ENCODE measurements around the gene SDF4. TPM values are rescaled to one million over a fixed set of nuclear protein-coding genes. Genes with fewer than 3 reads are reported as not detected.

SDF4 gene
- polyA plus RNA-seq, 1 donor, result 109 TPM

DNA sequence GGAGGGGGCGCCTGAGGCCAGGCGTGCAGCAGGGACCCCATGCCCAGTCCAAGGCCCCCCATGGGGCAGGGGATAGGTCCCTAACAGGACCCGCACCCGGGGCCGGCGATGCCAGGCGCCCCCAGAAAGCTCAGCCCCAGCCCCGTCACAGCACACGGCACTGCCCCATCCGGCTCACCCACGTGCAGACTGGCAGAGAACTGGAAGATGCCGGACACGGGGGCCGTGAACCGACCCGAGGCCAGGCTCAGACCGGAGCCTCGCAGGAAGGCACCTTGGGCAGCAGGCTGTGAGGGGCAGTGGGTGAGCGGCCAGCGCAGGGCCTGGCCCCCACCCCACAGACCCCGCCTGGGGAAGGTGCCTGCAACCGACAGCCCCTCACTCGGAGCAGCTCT, 11.5 kb upstream of the SDF4 start:
- no peak for DNase-seq

DNA sequence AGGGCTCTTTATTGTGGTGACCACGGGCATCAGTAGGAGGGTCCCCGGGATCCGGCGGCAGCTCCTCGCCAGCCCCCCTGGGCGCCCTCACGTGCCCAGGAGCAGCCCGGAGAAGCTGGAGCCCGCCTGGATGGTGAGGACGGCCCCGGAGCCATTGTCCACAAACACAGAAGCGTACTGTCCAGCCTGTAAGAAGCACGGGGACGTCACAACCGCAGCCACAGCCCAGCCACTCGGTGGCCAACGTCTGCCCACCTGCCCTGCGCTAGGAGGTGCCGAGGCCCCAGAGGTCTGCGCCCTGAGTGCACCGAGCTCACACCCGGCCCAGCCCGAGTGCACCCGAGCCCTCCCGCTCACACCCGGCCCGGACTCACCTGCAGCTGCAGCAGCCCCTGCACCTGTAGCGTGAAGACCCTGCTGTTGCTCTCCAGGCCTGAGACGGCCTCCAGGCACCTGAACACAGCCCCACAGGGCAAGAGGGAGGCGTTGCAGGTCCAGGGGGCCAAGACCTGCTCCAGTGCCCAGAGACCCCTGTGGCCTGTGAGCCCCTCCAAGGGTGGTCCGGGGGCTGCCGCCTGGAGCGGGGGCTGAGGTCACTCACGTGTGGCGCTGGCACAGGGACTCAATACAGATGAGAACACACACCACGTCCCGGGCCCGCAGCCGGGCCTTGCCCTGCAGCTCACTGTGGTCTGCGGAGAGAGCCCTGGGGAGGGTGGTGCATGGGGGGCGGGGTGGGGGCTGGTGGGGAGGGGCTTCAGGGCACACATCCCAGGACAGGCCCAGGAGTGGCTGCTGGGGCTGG, 10.9 kb upstream of the SDF4 start:
- DNase-seq, result no peak

DNA sequence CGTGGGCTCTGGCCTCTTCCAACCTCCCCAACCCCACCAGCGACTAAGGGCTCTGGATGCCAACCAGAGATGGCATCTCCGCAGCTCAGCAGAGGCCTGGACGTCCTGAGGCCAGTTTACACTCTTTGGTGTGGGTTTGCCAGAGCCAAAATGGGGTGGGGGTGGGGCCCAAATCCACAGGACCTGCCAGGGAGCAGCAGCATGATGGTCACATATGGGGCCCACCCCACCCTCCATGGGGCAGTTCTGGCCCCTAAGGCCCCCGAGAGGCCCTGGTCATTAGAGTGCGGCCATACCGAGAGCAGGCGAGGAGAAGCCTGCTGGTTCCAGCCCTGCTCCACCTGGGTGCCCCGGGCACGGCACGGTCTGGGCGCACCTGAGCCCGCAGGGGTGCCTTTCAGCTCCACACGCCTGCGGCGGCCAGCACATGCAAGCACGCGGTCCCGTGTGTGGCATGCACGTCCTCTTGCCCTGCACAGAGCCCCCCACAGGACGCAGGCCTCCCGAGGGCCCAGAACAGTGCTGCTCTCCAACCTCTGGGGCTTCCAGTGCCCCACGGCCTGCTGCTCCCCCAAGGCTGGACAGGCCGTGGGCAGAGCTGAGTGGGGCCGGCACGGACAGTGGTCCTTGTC, 9.9 kb upstream of the SDF4 start:
- DNase-seq, result no peak

DNA sequence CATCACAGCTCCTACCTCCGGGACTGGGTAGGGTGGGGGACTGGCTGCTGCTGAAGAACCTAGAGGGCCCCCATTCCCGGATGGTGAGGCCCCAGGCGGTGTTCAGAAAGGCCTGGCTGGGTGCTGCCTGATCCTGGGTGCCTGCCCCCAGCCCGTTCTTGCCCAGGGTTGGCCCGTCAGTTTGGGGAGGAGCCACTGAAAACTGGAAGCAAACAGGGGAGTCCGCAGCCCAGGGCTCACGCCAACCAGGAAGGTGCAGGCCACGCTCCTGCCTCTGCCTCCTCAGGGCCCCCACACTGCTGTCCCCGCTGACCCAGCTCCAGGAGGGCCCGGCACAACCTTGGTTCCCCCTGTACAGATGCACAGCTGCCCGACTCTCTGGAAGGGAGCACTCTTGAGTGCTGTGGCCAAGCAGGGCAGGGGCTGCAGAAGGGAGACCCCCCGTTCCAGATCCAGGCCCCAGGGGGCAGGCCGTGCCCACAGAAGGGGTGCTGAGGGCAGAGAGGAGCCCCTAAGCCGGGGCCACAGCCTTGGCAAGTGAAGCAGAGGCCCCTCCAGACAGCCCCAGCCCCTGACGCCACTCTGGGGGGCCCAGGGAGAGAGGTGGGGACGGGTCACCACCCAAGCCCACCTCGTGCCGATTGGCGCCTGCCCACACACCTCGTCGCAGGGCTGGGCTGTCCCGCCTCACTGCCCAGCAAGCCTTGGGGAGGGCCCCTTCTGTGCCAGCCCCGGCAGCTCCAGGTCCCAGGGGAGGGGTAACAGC, 9.2 kb upstream of the SDF4 start:
- DNase-seq, result no peak

- DNase-seq, result no peak
Observed at GRCh38 chr1:1240348-1240732, 8.5 kb upstream of the SDF4 start.

DNA sequence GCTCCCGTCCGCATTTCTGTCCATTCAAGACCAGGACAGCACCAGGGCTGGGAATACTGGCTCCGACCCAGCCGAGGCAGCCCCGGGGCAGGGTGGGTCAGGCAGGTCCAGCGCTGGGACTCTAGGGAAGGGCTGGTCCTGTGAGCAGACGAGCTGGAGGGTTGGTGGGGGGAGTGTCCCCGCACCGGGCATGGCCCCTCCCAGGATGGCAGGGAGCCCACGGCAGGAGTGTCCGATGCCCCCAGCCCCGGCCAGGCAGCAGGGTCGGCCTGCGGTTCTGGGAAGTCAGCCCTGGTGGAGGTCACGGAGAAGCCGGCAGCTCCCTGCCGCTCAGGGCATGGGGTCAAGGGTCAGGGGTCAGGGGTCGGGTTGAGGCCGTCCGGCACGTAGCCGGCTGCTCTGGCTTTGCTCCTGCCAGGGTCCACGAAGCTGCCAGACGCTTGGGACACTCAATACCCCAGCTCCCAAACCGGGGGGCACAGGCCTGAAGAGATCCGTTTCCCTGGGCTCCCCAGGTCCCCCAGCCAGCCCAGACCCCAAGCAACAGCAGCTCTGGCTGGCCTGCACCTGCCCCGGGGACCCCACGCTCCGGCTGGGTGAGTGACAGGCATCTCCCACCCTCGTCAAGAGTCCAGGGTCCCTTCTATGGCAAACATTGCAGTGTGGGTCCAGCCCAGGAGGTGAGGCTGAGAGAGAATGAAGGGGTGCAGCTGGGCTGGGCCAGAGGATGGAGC, 8.0 kb upstream of the SDF4 start:
- no peak for DNase-seq

GRCh38 chr1:1239227-1239613, 7.4 kb upstream of the SDF4 start:
- DNase-seq, result no peak

GRCh38 chr1:1238702-1239178, 6.9 kb upstream of the SDF4 start:
- no peak for DNase-seq

DNA sequence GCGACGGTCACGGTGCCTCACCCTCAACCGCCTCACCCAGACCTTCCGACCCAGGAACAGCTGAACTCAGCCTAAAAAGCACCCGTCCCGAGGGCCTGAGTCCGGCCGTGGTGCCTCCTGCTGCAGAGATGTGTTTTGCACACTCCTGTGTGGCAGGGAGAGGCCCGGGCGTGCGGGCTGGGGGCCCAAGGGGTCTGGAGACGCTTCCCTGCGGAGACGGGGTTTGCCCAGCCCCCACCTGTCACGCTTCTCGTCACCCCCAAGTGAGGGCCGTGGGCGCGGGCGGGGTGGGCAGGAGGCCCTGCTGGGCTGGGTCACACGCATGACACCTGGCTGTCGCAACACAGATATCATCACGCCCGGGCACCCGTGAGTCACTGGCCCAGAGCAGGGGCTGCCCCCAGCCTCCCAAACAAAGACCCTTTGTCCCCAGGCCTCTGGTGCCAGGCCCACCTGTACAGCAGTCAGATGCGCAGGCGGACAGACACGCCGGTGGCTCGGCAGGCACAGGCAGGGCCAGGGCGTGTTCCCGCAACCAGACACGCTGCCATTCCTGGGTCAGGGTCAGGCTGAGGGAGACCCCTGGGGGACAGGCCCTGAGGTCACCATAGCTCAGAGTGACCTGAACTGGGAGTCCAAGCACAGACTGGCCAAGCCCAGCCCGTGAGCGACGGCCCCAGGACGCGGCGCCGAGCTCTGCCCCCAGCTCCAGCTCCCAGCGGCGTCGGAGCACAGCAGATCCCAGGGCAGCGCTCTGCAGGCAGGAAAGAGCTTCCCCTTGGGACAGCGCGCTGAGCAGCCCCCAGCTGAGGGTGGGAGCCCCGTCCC, 6.3 kb upstream of the SDF4 start:
- no peak for DNase-seq

DNA sequence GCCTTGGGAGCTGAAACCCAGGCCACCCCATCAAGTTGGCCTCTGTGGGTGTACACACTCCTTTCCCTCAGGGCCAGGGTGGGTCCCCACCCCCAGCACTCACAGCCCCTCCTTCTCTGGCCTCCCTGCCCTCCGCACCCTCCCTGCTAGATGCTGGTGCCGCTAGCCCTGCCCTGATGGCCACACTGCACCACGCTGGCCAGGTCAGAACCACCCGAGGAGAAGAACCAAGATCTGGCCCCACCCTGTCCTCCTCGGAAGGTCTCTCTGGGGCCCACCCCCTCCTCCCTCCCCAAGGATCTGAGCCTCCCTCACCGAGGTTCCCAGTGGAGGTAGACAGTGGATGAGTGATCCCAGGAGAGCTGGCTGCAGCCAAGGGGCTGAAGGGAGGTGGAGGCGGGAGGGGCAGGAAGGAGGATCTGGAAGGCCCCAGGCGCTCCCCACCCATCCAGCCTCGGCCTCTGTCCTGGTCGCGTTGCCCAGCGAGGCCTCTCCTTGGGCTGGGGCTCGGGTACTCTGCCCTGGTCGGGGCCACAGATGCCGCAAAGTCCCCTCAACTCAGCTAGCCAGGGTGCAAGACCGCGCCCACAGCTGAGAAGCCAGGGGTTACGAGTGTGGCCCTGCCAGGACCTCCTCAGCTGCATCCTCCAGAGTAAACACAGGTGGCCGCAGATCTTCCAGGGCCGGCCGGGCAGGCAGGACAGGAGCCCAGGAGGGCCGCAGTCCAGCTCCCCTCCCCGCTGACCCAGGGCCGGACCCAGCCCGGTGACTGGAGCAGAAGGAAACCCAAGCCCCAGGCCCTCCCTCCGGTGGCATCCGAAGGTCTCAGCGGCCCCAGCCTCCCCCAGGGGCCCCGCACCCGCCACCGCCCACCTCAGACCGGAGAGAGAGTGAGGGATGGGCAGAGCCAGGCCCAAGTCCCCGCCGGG, 5.4 kb upstream of the SDF4 start:
- no peak for DNase-seq

- DNase-seq, result no peak
Observed at GRCh38 chr1:1236176-1236763, 4.5 kb upstream of the SDF4 start.

- DNase-seq, result no peak
Observed at GRCh38 chr1:1235016-1235744, 3.4 kb upstream of the SDF4 start.

DNA sequence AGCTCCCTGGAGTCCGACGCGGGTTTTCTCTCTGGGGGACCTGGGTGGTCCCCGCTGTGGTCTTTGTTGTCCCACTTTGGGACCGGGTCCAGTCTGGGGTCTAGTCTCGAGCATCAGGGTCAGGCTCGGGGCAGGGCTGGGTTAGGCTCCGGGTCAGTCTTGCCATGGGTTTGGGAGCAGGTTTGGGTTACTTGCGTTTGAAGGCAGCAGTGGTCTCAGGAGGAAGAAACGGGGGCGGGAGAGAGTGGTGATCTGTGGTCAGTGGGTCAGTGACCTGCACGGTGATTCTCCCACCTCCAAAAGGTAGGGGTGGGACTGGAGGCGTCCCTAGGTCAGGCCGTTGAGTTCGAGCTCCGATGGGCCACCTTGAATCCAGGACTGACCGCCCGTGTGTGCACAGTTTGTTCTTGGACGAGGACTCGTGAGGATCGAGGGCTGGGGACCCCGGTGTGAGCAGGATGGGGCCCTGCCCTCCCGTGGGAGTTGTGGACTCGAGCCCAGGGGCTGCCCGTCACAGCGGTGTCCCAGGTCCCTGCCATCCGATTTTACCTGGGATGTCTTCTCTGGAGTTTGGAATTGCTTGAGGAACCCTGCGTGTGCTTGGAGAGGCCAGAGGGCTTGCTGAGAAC, 2.5 kb upstream of the SDF4 start:
- no peak for DNase-seq

GRCh38 chr1:1233567-1233892, 1.7 kb upstream of the SDF4 start:
- no peak for DNase-seq

- no peak for DNase-seq
Observed at GRCh38 chr1:1232796-1233566, 1.2 kb upstream of the SDF4 start.

DNA sequence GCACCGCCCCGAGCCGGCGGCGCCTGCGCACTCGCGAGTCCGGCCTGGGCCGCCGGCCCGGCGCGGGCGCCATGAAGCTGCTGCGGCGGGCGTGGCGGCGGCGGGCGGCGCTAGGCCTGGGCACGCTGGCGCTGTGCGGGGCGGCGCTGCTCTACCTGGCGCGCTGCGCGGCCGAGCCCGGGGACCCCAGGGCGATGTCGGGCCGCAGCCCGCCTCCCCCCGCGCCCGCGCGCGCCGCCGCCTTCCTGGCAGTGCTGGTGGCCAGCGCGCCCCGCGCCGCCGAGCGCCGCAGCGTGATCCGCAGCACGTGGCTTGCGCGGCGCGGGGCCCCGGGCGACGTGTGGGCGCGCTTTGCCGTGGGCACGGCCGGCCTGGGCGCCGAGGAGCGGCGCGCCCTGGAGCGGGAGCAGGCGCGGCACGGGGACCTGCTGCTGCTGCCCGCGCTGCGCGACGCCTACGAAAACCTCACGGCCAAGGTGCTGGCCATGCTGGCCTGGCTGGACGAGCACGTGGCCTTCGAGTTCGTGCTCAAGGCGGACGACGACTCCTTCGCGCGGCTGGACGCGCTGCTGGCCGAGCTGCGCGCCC, 501 bp upstream of the SDF4 start, which contains the start of gene B3GALT6:
B3GALT6 (plus strand) TSS at position 30 of the 588 bp plus-strand sequence; CDS start at position 72, 42 bp downstream.
- DNase-seq, result no peak

DNA sequence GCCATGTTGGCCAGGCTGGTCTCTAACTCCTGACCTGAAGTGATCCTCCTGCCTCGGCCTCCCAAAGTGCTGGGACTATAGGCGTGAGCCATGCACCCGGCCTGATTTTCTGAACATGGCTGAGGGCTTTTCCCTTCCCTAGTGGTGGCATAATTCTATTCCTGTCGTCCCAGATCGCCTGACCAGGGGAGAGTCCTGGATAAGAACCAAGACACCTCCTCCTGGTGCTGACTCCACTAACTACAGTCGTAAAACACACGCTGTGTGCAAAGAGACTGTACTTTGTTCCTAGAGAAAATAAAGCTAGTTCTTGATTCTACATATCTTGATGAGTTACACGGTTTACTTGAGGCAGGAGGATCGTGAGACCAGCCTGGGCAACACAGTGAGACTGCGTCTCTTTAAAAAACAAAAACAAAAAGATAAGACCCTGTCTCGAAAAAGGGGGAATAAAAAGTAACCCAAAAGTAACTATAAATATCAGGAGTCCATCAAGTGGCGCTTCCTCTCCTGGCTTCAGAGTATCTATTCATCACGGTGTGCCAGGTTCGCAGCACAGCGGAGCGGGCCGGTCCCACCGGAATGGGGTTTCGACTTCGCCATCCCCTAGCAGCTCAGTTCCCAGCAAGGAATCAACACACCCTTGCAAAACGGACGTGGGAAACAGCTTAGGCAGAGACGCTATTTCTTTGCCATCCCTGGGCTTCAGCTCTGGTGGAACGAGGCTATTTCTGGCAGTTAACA, 973 bp downstream of the SDF4 start:
- DNase-seq, result no peak
